ENCODE results near the gene MRPL32.

The MRPL32 gene

GRCh38 chr7:42926204-42926603 is 6.0 kb upstream of the MRPL32 start:
- DNase-seq (ENCODE audit: low spot score), result no peak

DNA sequence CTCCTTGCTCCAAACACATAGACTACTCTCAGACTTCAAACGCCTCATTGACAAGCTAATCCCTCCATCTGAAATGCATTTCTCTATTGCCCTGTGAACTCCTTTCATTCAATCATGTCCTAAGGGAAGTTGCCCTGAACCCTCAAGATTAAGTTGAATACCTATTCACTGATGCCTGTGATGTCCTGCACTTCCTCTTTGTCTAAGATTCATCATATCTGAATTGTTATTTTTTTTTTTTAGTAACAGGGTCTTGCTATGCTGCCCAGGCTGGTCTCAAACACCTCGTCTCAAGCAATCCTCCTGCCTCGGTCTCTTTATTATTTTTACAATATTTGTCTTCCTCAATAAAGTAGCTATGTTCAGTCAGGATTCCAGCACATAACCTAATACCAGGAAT is 3.4 kb upstream of the MRPL32 start:
- no peak for DNase-seq (ENCODE audit: low spot score)

DNA sequence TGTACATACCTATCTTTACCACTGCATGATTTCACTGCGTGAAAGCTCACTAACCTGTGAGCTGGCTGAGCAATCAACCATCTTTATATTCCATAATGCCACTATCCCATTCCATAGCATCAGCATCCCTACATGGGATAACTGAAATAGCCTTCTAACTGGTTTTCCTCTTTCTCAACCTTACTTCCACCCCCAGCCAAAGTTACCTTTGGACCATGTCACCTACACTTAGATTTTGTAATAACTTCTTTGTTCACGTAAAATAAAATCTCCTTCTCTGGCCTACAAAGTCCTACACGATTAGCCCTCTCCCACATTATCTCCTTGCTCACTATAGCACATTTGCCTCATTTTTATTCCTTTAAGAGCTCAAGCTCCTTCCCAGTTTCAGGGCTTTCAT is 2.7 kb upstream of the MRPL32 start:
- DNase-seq (ENCODE audit: low spot score), result no peak

GRCh38 chr7:42930889-42931288 is 1.3 kb upstream of the MRPL32 start:
- DNase-seq (ENCODE audit: low spot score), result no peak

DNA sequence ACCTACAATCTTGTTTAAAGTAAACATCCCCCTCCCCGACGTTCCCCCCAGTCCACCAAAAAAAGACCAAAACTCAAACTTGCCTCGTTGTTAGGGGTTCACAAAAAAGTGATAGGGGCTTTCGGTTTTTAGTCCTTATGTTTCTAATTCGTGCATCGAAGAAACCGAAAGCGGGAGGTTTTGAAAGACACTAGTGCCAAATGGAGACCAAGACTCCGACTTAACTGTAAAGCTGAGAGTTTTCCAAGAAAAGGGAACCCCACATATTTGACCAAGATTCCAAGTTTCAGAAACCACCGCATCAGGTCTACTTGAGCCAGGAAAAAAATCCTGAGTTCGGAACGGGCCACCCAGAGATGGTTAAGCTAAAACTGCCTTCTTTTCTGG is 736 bp upstream of the MRPL32 start:
- no peak for DNase-seq (ENCODE audit: low spot score)

- DNase-seq (ENCODE audit: low spot score), result no peak
Measured at GRCh38 chr7:42932811-42933591, 825 bp downstream of the MRPL32 start.

GRCh38 chr7:42934291-42934690 is 2.1 kb downstream of the MRPL32 start:
- no peak for DNase-seq (ENCODE audit: low spot score)

DNA sequence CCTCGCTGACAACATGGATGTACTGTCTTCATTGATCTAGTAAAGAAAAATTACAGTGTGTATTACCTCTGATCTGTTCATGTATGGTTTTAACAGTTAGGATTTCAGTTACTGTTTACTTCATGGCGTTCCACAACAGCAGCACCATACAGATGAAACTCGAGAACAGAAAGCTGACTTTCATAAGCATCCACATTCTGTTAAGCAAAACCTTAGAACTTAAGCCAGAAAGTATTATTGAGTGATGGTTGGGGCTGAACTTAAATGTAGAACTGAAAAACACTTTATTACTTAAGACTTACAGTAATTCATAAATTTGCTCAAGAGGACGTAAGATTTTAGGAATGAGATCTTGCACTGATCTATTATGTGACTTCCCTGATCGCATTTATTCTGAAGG is 3.7 kb downstream of the MRPL32 start:
- DNase-seq (ENCODE audit: low spot score), result no peak

DNA sequence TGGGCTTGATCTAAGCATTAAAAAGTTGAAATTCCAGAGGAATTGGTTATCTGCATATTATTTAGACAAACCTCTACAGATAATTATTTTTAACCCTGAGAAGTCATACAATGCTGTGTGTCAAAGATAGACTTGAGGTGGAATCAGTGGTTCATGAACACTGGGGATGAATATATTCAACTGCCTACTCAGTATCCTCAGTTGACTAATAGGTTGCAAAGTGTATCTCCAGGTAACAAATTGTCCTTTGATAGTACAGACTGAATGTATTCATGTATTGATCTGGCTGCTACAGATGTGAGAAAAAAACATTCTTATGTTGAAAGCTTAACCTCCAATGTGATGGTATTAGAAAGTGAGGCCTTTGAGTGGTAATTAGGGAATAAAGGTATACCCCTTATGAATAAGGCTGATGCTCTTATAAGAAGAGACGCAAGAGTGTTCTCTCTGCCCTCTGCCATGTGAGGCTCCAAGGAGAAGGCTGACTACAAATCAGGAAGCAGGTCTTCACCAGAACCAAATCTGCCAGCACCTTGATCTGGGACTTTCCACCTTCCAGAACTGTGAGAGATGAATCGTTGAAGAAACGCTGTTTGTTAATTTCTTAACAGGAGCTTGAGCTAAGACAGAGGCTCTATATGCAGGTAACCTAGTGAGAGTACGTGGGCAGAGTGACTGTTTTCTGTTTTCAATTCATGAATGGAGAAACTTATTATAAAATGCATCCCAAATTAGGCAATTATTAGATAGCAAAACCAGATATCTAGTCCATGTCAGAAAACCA is 7.5 kb downstream of the MRPL32 start:
- DNase-seq (ENCODE audit: low spot score), result no peak

- peak; percentile 84 for DNase-seq (ENCODE audit: low spot score)
Measured at GRCh38 chr7:42940985-42941847, 9.0 kb downstream of the MRPL32 start.

- DNase-seq (ENCODE audit: low spot score), result no peak
Measured at GRCh38 chr7:42945821-42946626, 13.8 kb downstream of the MRPL32 start.

GRCh38 chr7:42946627-42946950 is 14.4 kb downstream of the MRPL32 start:
- no peak for DNase-seq (ENCODE audit: low spot score)

DNA sequence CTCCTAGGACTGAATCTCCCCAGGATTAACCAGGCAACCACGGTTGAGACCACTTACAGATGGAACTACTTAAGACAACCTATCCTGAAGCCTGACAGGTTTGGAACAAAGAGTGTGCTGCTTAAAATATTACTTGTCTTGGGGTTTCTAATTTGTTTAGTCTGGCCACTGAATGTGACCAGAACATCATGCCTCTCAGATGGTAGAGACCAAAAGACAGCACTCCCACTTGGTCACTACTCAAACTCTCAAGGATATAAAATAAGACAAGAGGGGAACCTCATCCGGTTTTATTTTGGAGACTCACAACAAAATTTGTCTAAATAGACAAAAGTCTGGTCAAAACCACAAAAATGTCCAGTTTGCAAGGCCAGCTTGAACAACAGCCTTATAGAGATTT is 15.3 kb downstream of the MRPL32 start:
- DNase-seq (ENCODE audit: low spot score), result no peak

- no peak for DNase-seq (ENCODE audit: low spot score)
Measured at GRCh38 chr7:42950417-42950816, 18.2 kb downstream of the MRPL32 start.

GRCh38 chr7:42952328-42952727 is 20.2 kb downstream of the MRPL32 start:
- no peak for DNase-seq (ENCODE audit: low spot score)

DNA sequence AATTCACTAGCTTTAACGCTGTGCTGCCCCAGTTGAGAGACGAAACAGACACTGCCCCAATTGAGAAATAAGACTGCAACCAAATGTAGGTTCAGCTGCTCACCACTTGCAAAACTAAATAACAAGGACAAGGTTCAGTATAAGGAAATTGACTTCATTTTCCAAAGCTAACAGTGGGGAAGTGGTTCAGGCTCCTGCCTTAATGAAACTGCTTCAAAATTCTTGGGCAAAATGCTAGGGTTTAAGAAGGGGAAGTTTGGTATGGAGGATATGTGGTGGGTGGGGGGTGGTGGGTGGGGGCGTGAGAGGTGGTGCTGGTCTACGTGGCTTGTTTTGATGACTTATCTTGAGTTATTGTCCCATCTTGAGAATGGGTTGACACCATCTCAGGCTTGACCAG is 21.8 kb downstream of the MRPL32 start:
- DNase-seq (ENCODE audit: low spot score), result no peak

- no peak for DNase-seq (ENCODE audit: low spot score)
Measured at GRCh38 chr7:42956062-42956461, 23.9 kb downstream of the MRPL32 start.

- no peak for DNase-seq (ENCODE audit: low spot score)
Measured at GRCh38 chr7:42959549-42959948, 27.4 kb downstream of the MRPL32 start.

GRCh38 chr7:42960762-42961161 is 28.6 kb downstream of the MRPL32 start:
- DNase-seq (ENCODE audit: low spot score), result no peak

GRCh38 chr7:42961170-42961569 is 29.0 kb downstream of the MRPL32 start:
- DNase-seq (ENCODE audit: low spot score), result no peak

DNA sequence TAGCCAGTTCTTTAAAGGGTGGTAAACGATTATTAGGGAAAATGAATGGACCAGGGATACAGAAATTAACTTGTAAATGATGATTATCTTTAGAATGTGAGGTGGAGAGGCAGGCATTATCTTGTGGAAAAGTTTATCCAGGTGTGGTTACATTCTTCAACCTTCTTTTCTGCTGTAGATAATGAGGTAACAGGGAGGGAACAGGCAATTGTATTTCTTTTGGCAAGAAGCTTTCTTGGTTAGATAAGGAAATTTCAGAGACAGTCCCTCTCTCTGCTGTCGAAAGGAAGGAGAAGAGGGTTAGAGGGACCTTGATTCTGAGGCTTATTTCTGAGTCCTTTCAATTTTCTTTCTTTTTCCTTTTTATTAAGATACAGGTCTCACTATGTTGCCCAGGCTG is 32.1 kb downstream of the MRPL32 start:
- DNase-seq (ENCODE audit: low spot score), result no peak

All from iPS-NIHi11 (cell line).